ENCODE data around the gene MICALL1.

DNA sequence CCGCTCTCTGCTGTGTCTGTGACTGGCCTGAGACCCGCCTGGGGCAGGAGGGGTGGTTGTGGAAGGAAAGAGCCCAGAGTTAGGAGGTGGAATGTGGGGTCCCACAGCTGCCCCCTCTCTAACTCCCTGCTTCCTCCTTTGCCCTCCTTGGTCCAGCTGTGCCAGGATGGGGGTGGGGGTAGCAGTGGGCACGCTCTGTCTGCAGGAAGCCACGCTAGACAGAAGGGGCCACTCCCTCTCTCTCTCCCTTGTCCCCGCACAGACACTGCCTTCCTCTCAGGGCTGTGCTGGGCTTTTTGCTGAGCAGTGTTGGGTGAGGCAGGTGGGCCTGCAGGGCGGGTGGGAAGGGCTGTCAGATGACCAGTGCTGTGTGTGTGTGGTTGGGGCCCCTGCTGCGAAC, 80.3 kb downstream of the MICALL1 start:
- TF ChIP-seq POLR2AphosphoS5 (IDR thresholded peaks at IDR 0.05; ENCODE audit: low read depth, low read length) = no peak
- TF ChIP-seq, protein P1, sequence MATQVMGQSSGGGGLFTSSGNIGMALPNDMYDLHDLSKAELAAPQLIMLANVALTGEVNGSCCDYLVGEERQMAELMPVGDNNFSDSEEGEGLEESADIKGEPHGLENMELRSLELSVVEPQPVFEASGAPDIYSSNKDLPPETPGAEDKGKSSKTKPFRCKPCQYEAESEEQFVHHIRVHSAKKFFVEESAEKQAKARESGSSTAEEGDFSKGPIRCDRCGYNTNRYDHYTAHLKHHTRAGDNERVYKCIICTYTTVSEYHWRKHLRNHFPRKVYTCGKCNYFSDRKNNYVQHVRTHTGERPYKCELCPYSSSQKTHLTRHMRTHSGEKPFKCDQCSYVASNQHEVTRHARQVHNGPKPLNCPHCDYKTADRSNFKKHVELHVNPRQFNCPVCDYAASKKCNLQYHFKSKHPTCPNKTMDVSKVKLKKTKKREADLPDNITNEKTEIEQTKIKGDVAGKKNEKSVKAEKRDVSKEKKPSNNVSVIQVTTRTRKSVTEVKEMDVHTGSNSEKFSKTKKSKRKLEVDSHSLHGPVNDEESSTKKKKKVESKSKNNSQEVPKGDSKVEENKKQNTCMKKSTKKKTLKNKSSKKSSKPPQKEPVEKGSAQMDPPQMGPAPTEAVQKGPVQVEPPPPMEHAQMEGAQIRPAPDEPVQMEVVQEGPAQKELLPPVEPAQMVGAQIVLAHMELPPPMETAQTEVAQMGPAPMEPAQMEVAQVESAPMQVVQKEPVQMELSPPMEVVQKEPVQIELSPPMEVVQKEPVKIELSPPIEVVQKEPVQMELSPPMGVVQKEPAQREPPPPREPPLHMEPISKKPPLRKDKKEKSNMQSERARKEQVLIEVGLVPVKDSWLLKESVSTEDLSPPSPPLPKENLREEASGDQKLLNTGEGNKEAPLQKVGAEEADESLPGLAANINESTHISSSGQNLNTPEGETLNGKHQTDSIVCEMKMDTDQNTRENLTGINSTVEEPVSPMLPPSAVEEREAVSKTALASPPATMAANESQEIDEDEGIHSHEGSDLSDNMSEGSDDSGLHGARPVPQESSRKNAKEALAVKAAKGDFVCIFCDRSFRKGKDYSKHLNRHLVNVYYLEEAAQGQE (IDR thresholded peaks at IDR 0.05; ENCODE audit: insufficient read depth in 1 of 2, low read depth in 2 of 2, low read length in 2 of 2) = no peak
- TF ChIP-seq TAF1 (IDR thresholded peaks at IDR 0.05; ENCODE audit: borderline replicate concordance, insufficient read depth, low read length) = no peak
- no peak for TF ChIP-seq SIN3A (IDR thresholded peaks at IDR 0.05; ENCODE audit: borderline replicate concordance, insufficient read depth, low read length)
- TF ChIP-seq FOXP2 (optimal IDR thresholded peaks at IDR 0.05; ENCODE audit: borderline replicate concordance, extremely low read depth, extremely low read length, insufficient read depth) = no peak
